Measurements from ENCODE around the gene PCDHGB5. TPM values are rescaled to one million over a fixed set of nuclear protein-coding genes. Genes with fewer than 3 reads are reported as not detected.
"Not testable (repeated sequence)": the region's sequence is repeated elsewhere in the genome, so short reads cannot be mapped to it uniquely, and the experiment has no call there.

The PCDHGB5 gene
- polyA plus RNA-seq, 5 donors = 6.8 to 8.5 (median 7.7) TPM

- no peak for DNase-seq
Measured at GRCh38 chr5:141409598-141410306, 12.0 kb downstream of the PCDHGB5 start.

GRCh38 chr5:141411575-141411974 is 13.8 kb downstream of the PCDHGB5 start:
- no peak for DNase-seq

GRCh38 chr5:141412854-141413539 is 15.2 kb downstream of the PCDHGB5 start, which contains the start of gene PCDHGA10:
Gene PCDHGA10 (plus strand): TSS chr5:141412987. CDS start chr5:141413176, 189 bp downstream.
- no peak for DNase-seq

- no peak for DNase-seq
Measured at GRCh38 chr5:141413540-141414069, 15.9 kb downstream of the PCDHGB5 start.

GRCh38 chr5:141414548-141415274 is 17.0 kb downstream of the PCDHGB5 start:
- DNase-seq = not testable (repeated sequence)

GRCh38 chr5:141415275-141415618 is 17.5 kb downstream of the PCDHGB5 start:
- DNase-seq = not testable (repeated sequence)

GRCh38 chr5:141417494-141418172 is 19.9 kb downstream of the PCDHGB5 start, which contains the start of gene PCDHGB7:
Gene PCDHGB7 (plus strand): TSS chr5:141417677. CDS start chr5:141417860, 183 bp downstream.
- peak; percentile 42 to 61 for DNase-seq

GRCh38 chr5:141419074-141419880 is 21.5 kb downstream of the PCDHGB5 start:
- no peak for DNase-seq

GRCh38 chr5:141420855-141421488 is 23.2 kb downstream of the PCDHGB5 start, which contains the start of gene PCDHGA11:
Gene PCDHGA11 (plus strand): TSS chr5:141421051. CDS start chr5:141421228, 177 bp downstream.
- DNase-seq = no peak

GRCh38 chr5:141421489-141421855 is 23.7 kb downstream of the PCDHGB5 start:
- no peak for DNase-seq

GRCh38 chr5:141422742-141423291 is 25.1 kb downstream of the PCDHGB5 start:
- DNase-seq = no peak

- DNase-seq = no peak
Measured at GRCh38 chr5:141427783-141428426, 30.2 kb downstream of the PCDHGB5 start.

GRCh38 chr5:141430332-141431113 is 32.8 kb downstream of the PCDHGB5 start, which contains the start of gene PCDHGA12:
Gene PCDHGA12 (plus strand): TSS chr5:141430507. CDS start chr5:141430760, 253 bp downstream.
- DNase-seq = no peak

GRCh38 chr5:141431286-141431685 is 33.5 kb downstream of the PCDHGB5 start:
- no peak for DNase-seq

- DNase-seq = not testable (repeated sequence)
Measured at GRCh38 chr5:141432308-141432707, 34.6 kb downstream of the PCDHGB5 start.

GRCh38 chr5:141432726-141433125 is 35.0 kb downstream of the PCDHGB5 start:
- not testable (repeated sequence) for DNase-seq

- no peak for DNase-seq
Measured at GRCh38 chr5:141434006-141434405, 36.3 kb downstream of the PCDHGB5 start.

- DNase-seq = no peak
Measured at GRCh38 chr5:141437221-141437620, 39.5 kb downstream of the PCDHGB5 start.

Measured in right lung (tissue), 5 donors.